Stimulated activated CD8-positive, alpha-beta memory T cell treated with anti-CD3 and anti-CD28 coated beads, Interleukin-12 subunit alpha, Interleukin-12 subunit beta, amount 100 ng/mL, for 4 hours (primary cell): ENCODE results near the gene CLEC2D.
"Not testable (repeated sequence)": the region's sequence is repeated elsewhere in the genome, so short reads cannot be mapped to it uniquely, and the experiment has no call there.

Source experiments
- DNase-seq: peaks from one replicate; pipeline ENCODE4 v3.0.0-alpha.2; 2020; ENCODE audit warnings: low read depth

Gene CLEC2D

DNA sequence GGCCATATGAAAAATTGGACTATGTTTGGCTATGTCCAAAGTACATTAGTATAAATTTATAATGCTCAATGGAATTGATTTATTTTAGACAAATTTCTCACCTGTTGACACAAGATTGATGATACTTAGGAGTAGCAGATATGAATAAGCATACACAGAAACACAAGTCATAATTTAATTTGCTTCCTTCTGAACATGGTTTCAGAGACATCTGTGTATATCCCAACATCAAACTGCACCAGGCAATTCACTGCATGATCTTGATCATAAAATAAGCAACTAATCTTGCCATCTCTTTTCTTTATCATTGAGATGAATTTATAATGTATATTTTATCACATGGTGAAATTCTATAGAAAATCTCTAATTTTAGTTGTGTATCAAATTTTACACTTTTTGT, 59.6 kb downstream of the CLEC2D start:
- DNase-seq: no peak

DNA sequence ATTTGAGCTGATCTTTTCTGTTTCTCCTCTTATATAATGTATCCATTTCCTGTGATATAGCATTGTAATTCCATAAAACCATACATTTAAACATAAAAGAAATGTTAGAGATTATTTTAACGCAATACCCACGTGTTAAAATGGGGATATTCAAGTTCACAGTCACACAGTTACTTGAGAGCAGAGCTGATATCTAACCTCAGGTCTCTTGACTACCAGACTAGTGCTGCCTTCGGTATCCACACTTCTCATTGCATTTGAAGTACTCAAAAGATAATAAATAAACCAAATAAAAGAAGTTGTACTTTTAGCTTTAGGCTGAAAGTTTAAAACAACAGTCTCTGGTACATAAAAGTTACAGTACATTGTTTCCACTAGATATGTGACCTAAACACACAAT, 60.5 kb downstream of the CLEC2D start:
- no peak for DNase-seq

DNA sequence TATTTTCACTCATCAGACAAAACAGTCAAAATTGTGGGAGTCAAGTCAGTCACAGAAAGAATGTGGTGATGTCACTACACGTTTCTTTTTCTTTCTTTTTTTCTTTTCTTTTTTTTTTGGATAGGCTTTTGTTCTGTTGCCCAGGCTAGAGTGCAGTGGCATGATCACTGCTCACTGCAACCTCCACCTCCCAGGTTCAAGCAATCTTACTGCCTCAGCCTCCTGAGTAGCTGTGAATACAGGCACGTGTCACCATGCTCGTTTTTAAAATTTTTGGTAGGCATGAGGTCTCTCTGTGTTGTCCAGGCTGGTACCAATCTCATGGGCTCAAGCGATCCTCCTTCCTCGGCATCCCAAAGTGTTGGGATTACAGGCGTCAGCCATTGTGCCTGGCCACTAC, 61.1 kb downstream of the CLEC2D start:
- no peak for DNase-seq

DNA sequence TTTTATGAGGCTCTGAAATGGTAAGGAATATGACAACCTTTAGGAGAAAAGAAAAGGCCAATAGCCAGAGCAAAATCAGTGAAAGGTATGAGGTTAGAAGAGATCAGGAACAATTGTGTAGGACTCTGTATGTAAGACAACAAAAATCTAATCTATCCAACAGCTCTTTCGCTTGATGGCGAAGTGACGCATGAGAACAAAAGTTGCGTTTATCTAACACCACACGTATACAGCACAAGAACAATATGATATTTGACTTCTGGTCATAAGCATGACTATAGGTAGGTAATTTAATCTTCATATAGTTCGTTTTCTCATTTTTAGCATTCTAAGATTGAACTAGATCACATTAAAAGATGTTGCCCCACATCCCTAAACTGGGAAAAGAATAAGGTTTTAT, 61.9 kb downstream of the CLEC2D start:
- no peak for DNase-seq

DNA sequence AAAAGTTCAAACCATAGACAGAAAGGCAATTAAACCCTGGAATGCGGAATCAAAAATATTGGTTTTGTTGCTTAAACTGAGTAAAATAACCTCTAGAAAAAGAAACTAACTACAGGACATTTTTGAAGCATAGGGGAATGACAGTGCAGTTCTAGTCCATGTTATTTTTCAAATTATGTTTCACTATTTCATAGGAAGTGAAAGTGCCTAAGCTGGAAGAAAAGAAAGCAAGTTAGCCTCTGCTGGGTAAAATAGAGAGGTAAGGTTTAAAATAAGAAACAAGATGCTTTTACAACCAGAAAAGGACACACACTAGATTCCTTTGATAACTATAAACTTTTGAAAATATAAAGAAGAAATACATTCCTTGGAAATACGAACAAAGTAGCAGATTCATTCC, 62.3 kb downstream of the CLEC2D start:
- no peak for DNase-seq

DNA sequence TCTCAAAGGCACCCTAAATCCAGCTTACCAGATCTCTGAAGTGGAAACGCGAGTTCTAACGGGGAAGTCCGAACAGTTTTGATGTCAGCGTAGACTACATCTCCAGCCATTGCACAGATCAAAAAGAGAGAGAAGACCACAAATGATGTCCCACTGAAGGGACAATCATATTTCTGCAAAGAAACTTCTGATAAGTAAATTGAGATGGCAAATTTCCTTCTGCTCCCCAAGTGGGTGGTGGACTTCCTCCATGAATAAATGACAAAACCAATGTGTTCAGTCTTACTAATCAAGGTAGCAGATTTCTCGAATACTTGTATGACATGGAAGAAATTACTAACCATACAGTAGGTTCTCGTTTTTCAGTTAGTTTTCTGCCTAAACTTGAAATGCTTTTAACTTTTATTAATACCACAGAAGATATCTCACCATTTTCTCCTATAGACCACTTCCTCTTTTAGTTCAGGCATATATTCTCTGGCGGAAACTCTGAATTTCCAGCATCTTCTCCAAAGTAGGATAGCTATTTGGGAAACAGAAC, 63.5 kb downstream of the CLEC2D start, which contains the start of gene CLECL1:
CLECL1 (minus strand) TSS at position 177 of the 541 bp plus-strand sequence.
- no peak for DNase-seq

DNA sequence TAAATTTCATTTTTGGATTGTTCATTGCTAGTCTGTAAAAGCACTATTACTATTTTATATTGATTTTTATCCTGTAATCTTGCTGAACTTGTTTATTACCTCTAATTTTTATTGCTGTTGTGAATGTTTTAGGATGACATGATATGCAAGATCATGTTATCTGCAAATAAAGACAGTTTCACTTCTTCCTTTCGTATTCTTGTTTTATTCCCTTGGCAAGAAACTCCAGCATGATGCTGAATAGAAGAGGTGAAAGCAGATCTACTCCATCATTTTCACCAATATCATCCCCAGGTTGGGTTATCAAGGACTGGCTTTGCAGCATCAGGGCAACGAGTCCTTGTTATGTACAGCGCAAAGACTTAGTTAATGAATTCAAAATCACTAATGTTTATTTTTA, 66.1 kb downstream of the CLEC2D start:
- DNase-seq: no peak

DNA sequence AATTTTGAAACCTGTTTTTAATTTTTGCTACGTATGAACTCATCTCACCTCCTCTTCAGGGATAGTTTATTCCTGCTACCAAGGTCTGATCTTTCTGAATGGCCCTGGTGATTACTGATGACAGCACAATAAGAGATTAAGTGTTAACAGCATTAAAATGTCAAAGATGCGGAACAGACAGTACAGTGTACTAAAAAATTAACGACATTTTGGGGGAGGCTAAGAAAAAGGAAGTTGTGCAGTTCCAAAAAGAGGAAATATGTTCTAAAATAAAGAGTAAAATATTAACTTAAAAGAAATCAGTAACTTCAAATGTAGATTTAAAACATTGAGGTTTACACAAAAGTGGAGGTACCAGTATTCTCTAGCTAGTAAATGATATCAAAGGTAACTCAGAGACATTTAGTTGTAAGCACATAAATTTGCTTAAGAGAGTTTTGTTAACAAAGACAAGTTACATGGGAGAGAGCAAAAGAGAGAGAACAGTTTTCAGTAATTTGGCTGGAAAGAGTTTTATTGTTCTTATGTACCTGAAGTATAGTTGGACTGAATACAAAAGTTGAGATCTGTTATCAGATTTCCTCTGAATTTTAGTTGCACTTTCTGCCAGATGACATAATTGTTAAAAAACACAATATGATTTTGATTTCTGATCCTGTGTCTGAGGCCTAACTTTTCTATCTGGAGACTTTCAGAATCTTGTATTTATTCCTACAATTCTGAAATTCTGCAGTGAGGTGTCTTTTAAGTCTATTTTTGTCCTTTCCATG, 67.6 kb downstream of the CLEC2D start:
- DNase-seq: no peak

DNA sequence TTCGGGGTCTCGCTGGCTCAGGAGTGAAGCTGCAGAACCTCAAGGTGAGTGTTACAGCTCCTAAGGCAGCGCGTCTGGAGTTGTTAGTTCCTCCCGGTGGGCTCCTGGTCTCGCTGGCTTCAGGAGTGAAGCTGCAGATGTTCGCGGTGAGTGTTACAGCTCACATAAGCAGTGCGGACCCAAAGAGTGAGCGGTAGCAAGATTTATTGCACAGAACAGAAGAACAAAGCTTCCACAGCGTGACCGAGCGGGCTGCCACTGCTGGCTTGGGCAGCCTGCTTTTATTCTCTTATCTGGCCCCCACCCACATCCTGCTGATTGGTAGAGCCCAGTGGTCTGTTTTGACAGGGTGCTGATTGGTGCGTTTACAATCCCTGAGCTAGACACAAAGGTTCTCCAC, 69.4 kb downstream of the CLEC2D start:
- DNase-seq: not testable (repeated sequence)

DNA sequence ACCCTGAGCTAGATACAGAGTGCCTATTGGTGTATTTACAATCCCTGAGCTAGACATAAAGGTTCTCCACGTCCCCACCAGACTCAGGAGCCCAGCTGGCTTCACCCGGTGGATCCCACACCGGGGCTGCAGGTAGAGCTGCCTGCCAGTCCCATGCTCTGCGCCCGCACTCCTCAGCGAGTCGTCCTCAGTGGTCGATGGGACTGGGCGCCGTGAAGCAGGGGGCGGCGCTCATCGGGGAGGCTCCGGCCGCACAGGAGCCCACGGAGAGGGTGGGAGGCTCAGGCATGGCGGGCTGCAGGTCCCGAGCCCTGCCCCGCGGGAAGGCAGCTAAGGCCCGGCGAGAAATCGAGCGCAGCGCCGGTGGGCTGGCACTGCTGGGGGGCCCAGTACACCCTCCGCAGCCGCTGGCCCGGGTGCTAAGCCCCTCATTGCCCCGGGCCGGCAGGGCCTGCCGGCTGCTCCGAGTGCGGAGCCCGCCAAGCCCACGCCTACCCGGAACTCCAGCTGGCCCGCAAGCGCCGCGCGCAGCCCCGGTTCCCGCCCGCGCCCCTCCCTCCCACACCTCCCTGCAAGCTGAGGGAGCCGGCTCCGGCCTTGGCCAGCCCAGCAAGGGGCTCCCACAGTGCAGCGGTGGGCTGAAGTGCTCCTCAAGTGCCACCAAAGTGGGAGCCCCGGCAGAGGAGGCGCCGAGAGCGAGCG, 70.0 kb downstream of the CLEC2D start:
- not testable (repeated sequence) for DNase-seq

DNA sequence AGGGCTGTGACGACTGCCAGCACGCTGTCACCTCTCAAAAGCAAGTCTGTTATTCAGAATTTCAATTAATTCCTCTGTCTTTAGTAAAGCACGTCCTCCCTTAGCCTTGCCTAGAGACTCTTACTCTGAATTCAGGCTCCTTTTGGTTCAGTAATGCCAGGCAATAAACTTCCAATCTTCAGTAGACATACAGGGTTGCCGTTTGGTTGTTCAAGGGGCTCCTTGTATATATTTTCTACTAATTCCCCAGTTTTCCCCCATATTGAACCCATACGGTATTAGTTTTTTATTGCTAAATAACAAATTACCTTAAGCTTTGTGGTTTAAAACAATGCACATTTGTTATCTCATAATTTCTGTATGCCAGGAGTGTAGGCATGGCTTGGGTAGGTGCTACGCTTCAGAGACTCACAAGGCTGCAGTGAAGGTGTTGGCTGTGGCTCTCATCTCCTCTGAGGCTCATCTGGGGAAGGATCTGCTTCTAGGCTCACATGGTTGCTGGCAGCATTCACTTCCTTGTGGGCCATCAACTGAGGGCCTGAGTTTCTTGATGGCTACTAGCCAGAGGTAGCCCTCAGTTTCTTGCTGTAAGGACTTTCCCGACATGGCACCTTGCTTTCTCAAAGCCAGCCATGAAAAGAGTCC, 70.7 kb downstream of the CLEC2D start:
- no peak for DNase-seq

DNA sequence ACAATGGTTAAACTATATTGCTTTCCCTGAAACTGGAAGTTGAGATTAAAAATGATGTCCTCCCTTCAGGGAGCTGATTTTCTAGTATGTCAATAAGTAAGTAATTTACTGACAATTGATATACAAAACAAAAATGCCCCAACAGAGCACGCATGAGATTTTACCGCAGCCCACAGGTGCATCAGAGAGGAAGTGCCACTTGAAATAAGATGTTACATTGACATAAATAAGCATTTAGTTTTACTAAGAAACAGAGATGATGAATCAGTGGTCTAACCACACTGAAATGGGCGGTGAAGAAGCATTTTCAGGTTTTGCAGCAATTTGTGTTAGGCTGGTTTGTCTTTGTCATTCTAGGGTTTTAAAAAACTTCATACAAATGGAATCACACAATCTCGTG, 72.2 kb downstream of the CLEC2D start:
- no peak for DNase-seq

DNA sequence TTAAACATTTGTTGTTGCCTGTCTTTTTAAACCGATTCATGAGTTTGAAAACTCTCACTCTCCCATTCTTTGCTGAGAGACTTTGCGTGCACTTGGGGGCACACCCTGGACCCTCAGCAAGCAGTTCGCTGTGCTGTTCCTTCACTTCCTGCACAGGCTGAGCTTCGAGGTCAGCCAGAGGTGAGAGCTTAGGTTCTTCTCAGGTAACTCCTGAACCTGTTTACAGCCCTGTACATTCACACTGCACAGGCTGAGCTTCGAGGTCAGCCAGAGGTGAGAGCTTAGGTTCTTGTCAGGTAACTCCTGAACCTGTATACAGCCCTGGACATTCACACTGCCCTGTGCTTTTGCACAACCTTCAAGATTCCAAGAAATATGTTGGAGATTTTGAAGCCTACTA, 73.1 kb downstream of the CLEC2D start:
- no peak for DNase-seq

DNA sequence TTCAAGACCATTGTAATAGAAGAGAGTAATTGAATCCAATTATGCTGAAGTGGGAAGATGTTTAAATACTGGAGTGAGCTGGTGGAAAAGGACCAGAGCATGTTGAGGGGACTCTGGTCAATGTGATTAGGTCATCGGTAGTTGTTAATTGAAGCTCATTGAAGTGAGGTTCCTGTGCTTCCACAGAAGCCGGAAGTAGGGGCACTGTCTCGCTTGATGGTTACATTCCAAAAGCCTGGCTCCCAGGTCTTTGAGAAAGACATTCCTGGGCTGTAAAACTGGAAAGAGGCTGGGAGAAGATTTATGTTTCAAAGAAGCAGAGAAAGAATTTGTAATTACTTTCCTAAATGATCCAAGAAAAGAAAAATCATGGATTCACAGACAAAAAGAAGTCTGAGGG, 75.7 kb downstream of the CLEC2D start:
- no peak for DNase-seq
